ENCODE results near the gene HOMER3.

- TF ChIP-seq EZH2 (IDR thresholded peaks at IDR 0.05; ENCODE audit: insufficient read depth, poor library complexity, severe bottlenecking) (no peak), EZH2phosphoT487 (IDR thresholded peaks at IDR 0.05; ENCODE audit: insufficient read depth, low read depth) (no peak)
Observed at GRCh38 chr19:18932216-18932841, 8.7 kb downstream of the HOMER3 start.
